SKM-1 (cell line): ENCODE measurements around the gene CTXND2.
"Not testable (repeated sequence)": the region's sequence is repeated elsewhere in the genome, so short reads cannot be mapped to it uniquely, and the experiment has no call there.

Source experiments
- DNase-seq: peaks from one replicate; lab custom pipeline; 2025; ENCODE audit not compliant: unreplicated experiment; lab: John Stamatoyannopoulos, UW

Gene CTXND2

GRCh38 chr1:150887018-150887417, at the start of gene CTXND2:
TSS of gene CTXND2 (plus strand) at chr1:150887136. CDS start at chr1:150912315, 25,179 bp downstream.
- no peak for DNase-seq

- not testable (repeated sequence) for DNase-seq
Observed at GRCh38 chr1:150840850-150841249, 46.1 kb upstream of the CTXND2 start.

- DNase-seq: no peak
Observed at GRCh38 chr1:150841626-150842025, 45.3 kb upstream of the CTXND2 start.

- no peak for DNase-seq
Observed at GRCh38 chr1:150842343-150842742, 44.6 kb upstream of the CTXND2 start.

- DNase-seq: no peak
Observed at GRCh38 chr1:150842964-150843363, 44.0 kb upstream of the CTXND2 start.

GRCh38 chr1:150843474-150843873, 43.5 kb upstream of the CTXND2 start:
- DNase-seq: no peak

- DNase-seq: no peak
Observed at GRCh38 chr1:150846473-150847146, 40.3 kb upstream of the CTXND2 start.

- DNase-seq: not testable (repeated sequence)
Observed at GRCh38 chr1:150850801-150851362, 36.1 kb upstream of the CTXND2 start.

GRCh38 chr1:150852734-150853133, 34.2 kb upstream of the CTXND2 start:
- DNase-seq: peak; percentile 83

- DNase-seq: no peak
Observed at GRCh38 chr1:150863724-150864123, 23.2 kb upstream of the CTXND2 start.

- not testable (repeated sequence) for DNase-seq
Observed at GRCh38 chr1:150864200-150864599, 22.7 kb upstream of the CTXND2 start.

GRCh38 chr1:150869683-150870082, 17.3 kb upstream of the CTXND2 start:
- DNase-seq: no peak

- no peak for DNase-seq
Observed at GRCh38 chr1:150872572-150872971, 14.4 kb upstream of the CTXND2 start.

- no peak for DNase-seq
Observed at GRCh38 chr1:150873521-150873920, 13.4 kb upstream of the CTXND2 start.

GRCh38 chr1:150874455-150875196, 12.3 kb upstream of the CTXND2 start:
- no peak for DNase-seq

GRCh38 chr1:150875197-150876118, 11.5 kb upstream of the CTXND2 start:
- DNase-seq: no peak

GRCh38 chr1:150876119-150876454, 10.8 kb upstream of the CTXND2 start:
- peak; percentile 84 for DNase-seq

GRCh38 chr1:150878931-150879330, 8.0 kb upstream of the CTXND2 start:
- DNase-seq: not testable (repeated sequence)

- peak; percentile 84 for DNase-seq
Observed at GRCh38 chr1:150881331-150882070, 5.4 kb upstream of the CTXND2 start.

GRCh38 chr1:150883121-150883520, 3.8 kb upstream of the CTXND2 start:
- not testable (repeated sequence) for DNase-seq
